Cardiac muscle cell (in vitro differentiated cells and primary cell): Measurements from ENCODE around the gene TIMM17B. TPM values are rescaled to one million over a fixed set of nuclear protein-coding genes. Genes with fewer than 3 reads are reported as not detected.

Experiments
- DNase-seq, 2 donors: peaks; one replicate each; pipeline versions ENCODE4 v3.0.0 to v3.0.0-alpha.2; 2010 to 2017; ENCODE audit warnings: low read depth in 1 of 2, low spot score in 1 of 2
- H3K27ac ChIP-seq: fragments of 200-600 bp; sonication (generic); 2 replicates; pipeline ENCODE4 v1.5.1; 2016
- H3K27me3 ChIP-seq: fragments of 200-600 bp; sonication (generic); 2 replicates; pipeline ENCODE4 v1.6.0; 2016; ENCODE audit warnings: control low read depth
- H3K36me3 ChIP-seq: fragments of 200-600 bp; sonication (generic); 2 replicates; pipeline ENCODE4 v1.5.1; 2016; ENCODE audit warnings: control low read depth
- H3K4me1 ChIP-seq: fragments of 200-600 bp; sonication (generic); 2 replicates; pipeline ENCODE4 v1.8.1; 2017; ENCODE audit warnings: low read depth, mild to moderate bottlenecking, mixed run types
- H3K4me3 ChIP-seq: fragments of 200-600 bp; sonication (generic); 2 replicates; pipeline ENCODE4 v1.5.1; 2016; ENCODE audit warnings: mild to moderate bottlenecking
- H3K9me3 ChIP-seq: fragments of 200-600 bp; sonication (generic); 2 replicates; pipeline ENCODE4 v1.5.1; 2017; ENCODE audit warnings: low read depth, mild to moderate bottlenecking, control low read depth
- CTCF ChIP-seq: IDR thresholded peaks from 2 replicates; pipeline ENCODE4 v1.5.1; 2012; ENCODE audit warnings: low read depth, mild to moderate bottlenecking, low read length
- polyA plus RNA-seq: library from polyadenylated mRNA; unstranded; fragments of >200 nt; fragmentation: Nextera tagmentation; extraction: Ambion mirVana; gene quantifications from 2 replicates; pipeline ENCODE4 v1.2.1, GENCODE V29; 2016
- total RNA-seq: library from RNA; depleted of rRNA; stranded (reverse); fragments of >200 nt; gene quantifications from 2 replicates; pipeline ENCODE4 v1.2.3, GENCODE V29; 2016

The TIMM17B gene
- total and polyA plus RNA-seq, 2 experiments from 2014 or later, result 127 to 219 TPM

- Histone ChIP-seq H3K27me3 (no peaks in the 10 kb centered on the region), H3K36me3 (peaks cover 3% of the 10 kb centered on the region), H3K4me1 (no peaks in the 10 kb centered on the region), H3K9me3 (no peaks in the 10 kb centered on the region), H3K27ac (peak overlapping the region; percentile 92), H3K4me3 (peak overlapping the region; percentile 51)
- peak; percentile 76 to 88 for DNase-seq
- no peak for TF ChIP-seq CTCF
Measured at GRCh38 chrX:48897157-48897624, 377 bp downstream of the TIMM17B start.

GRCh38 chrX:48896611-48897011, 957 bp downstream of the TIMM17B start:
- DNase-seq, result peak in 1 of 2 donors; percentile 28
- H3K27ac ChIP-seq, result peak overlapping the region; percentile 92
- H3K4me1 ChIP-seq, result peaks cover 2% of the 10 kb centered on the region
- H3K27me3 ChIP-seq, result no peaks in the 10 kb centered on the region
- TF ChIP-seq CTCF, result no peak
- peak overlapping the region; percentile 51 for H3K4me3 ChIP-seq
- H3K9me3 ChIP-seq, result no peaks in the 10 kb centered on the region
- H3K36me3 ChIP-seq, result no peaks in the 10 kb centered on the region

GRCh38 chrX:48894891-48895290, 2.7 kb downstream of the TIMM17B start:
- no peak for DNase-seq
- Histone ChIP-seq H3K4me1 (peaks cover 2% of the 10 kb centered on the region), H3K9me3 (no peaks in the 10 kb centered on the region), H3K27me3 (no peaks in the 10 kb centered on the region), H3K36me3 (no peaks in the 10 kb centered on the region), H3K27ac (no peak overlapping the region), H3K4me3 (no peak overlapping the region)
- no peak for TF ChIP-seq CTCF

GRCh38 chrX:48893556-48894348, 3.8 kb downstream of the TIMM17B start:
- TF ChIP-seq CTCF, result no peak

GRCh38 chrX:48892896-48893295, 4.7 kb downstream of the TIMM17B start:
- no peak for TF ChIP-seq CTCF
- Histone ChIP-seq H3K27ac (no peak overlapping the region), H3K4me1 (peaks cover 2% of the 10 kb centered on the region), H3K4me3 (no peak overlapping the region), H3K36me3 (no peaks in the 10 kb centered on the region), H3K27me3 (no peaks in the 10 kb centered on the region), H3K9me3 (no peaks in the 10 kb centered on the region)
- no peak for DNase-seq

More at GRCh38 chrX:48893556-48894348, 3.8 kb downstream of the TIMM17B start:
- no peak overlapping the region for H3K4me3 ChIP-seq
- H3K9me3 ChIP-seq, result no peaks in the 10 kb centered on the region
- H3K27ac ChIP-seq, result no peak overlapping the region
- DNase-seq, result no peak
- peaks cover 2% of the 10 kb centered on the region for H3K4me1 ChIP-seq
- no peaks in the 10 kb centered on the region for H3K36me3 ChIP-seq
- H3K27me3 ChIP-seq, result no peaks in the 10 kb centered on the region
